ENCODE results near the gene DNAH8.
"Not testable (repeated sequence)": the region's sequence is repeated elsewhere in the genome, so short reads cannot be mapped to it uniquely, and the experiment has no call there.

Gene DNAH8

GRCh38 chr6:38846844-38847243 lies 131.7 kb downstream of the DNAH8 start:
- DNase-seq, result peak; percentile 56

DNA sequence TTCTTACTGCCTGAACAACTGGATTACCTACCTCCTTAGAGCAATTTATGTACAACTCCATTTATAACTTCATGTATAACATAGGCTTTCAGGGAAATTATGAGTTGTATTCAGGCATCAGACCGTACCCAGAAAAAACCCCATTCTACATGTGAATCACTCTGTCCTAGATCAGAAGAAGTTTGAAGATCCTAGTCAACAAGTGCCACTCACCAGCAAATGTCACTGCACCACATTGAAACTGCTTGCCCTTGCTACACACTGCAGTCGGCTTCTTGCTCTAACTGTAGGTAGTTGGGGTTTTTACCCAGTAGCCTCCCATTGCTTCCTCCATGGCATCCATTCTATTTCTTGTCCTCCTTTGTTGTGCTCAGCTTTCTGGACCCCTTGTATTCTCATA lies 132.4 kb downstream of the DNAH8 start:
- no peak for DNase-seq

DNA sequence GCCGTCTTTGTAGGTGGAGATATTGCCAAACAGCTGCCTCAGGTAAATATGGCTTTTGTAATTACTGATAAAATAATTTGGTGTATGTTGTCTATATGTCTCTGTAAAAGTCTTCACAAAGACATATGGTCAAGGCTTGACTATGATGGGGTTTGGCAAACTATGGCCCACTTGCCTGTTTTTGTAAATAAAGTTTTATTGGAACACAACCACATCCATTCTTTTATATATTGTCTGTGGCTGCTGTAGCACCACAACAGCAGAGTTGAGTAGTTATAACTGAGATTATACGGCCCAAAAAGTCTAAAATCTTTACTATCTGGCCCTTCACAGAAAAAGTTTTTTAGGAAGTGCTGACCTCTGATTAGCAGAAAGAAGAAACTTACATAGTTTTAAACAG lies 133.6 kb downstream of the DNAH8 start:
- no peak for DNase-seq

GRCh38 chr6:38852215-38852614 lies 137.1 kb downstream of the DNAH8 start:
- DNase-seq, result no peak

DNA sequence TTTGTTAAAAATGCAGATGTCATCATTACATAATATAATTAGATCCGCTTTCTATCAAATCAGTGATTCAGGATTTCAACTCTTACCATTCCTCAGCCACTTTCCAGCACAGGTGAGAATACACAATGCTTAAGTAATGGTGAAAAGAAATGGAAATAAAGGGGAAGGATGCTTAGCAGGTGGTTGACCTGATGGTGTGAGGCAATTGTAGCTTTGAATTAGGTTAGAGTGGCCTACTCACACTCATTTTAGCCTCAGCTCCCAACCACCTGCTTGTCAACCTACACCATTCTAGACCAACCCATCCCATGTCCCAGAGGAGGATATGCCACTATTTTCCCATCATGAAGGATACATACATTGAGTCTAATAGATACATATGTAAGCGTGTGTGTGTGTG lies 138.1 kb downstream of the DNAH8 start:
- DNase-seq, result no peak

GRCh38 chr6:38856492-38856891 lies 141.4 kb downstream of the DNAH8 start:
- no peak for DNase-seq

GRCh38 chr6:38857815-38858214 lies 142.7 kb downstream of the DNAH8 start:
- DNase-seq, result no peak

DNA sequence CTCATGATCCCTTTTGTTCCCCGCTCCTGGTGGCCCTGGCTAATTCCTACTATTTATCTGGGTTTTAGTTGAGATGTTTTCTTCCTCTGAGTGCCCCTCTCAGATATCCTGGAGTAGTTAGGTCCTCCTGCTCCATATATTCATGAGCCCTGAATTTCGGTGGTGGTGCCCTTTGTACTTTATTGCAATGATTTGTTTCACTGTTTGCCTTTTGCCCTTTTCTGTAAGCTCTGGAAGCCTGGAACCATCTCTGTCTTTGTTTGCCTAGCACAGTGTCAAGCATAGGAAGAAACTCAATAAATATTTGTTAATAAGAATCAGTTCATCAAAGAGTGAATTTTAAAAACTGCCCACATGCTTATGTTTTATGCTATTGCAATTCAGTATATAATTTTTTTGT lies 144.9 kb downstream of the DNAH8 start:
- no peak for DNase-seq

DNA sequence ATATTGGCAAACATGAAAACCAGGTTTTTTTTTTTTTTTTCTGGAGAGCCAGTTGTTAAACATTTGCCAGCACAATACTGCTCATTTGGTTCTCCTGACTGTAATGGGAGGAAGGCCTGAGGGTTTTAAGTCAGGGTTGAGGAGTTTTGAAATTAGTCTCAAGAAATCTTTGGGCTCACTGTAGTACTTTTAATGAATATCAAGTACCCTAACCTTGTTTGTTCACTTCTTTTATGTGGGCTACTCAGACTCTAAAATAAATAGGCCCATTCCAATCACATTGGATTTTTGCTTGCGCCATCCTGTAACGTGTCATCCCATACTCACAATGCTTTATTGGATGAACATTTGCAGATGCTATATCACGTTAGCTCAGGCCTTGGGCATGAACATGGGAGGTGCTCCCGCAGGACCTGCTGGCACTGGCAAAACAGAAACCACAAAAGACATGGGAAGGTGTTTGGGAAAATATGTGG lies 146.9 kb downstream of the DNAH8 start:
- DNase-seq, result no peak

- no peak for DNase-seq
Observed at GRCh38 chr6:38865521-38866174, 150.5 kb downstream of the DNAH8 start.

DNA sequence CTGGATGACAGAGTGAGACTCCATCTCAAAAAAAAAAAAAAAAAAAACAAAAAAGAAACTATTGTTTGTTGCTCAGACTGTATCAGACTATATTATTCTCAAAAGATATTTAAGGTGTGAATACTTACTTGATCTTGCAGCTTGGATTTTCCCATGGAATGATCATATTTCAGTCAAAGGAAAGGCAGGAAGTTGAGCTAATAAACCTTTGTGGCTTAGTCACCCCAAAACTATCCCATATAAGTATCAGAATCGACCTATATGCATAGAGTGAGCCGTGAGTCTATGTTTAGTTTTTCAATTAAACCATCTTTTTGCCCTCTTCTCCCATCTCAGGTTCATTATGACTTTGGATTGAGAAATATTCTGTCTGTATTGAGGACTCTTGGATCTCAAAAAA lies 152.6 kb downstream of the DNAH8 start:
- DNase-seq, result no peak

DNA sequence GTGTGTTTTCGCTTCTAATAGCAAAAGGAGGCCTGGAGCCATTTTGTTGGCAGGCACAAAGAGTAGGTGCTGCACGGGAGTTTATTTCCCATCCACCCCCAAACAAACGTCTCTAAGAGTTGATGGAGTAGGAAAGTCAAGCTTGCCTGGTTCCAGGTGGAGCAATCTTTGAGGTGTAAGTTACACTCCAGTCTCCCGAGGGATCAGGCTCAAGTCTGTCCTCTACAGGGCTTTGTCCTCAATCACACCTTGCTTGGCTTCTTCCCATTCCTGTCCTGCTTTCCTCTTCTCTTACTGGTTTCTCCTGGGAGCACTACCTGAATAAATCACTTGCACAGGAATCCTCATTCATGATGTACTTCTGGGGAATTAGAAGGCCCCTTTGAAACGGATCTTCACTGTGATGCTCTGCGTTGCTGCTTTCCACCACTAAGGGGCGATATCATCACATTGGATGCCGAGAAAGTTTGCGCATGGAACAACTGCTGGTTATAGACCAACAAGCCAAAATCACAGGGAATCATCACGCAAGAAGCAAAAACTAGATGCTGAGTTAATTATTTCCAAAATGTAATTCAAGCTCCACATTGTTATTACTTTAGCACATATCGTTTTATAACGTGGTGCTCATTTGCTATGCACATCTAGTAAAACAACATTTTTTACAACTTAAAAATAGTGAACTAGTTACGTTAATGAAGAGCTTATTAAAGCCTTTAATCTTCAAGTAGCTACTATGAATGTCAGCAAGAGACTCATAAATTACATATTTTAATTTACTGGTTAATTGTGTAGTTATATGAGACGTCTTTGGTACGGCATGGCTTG lies 156.8 kb downstream of the DNAH8 start:
- peak; percentile 76 for DNase-seq

GRCh38 chr6:38873001-38873400 lies 157.9 kb downstream of the DNAH8 start:
- no peak for DNase-seq

GRCh38 chr6:38873816-38874215 lies 158.7 kb downstream of the DNAH8 start:
- DNase-seq, result not testable (repeated sequence)

DNA sequence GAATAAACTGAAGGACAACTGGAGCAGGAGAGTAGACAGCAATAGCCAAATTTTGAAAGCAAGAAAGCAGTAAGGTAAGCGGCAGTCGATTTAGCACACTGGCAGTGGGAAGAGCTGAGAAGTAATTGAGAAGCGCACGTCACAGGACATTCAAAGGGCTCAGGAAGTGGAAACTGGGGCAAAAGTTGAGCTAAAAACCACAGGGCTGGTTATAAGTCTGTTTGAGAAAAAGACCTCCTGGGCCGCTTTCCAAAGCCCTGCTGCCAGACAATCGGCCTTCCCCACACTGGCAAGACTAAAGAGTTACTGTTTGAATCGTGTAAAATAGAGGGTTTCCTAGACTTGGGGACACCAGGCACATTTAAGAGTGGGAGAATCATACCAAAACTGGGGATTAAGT lies 161.4 kb downstream of the DNAH8 start:
- no peak for DNase-seq

GRCh38 chr6:38877721-38878120 lies 162.6 kb downstream of the DNAH8 start:
- no peak for DNase-seq

DNA sequence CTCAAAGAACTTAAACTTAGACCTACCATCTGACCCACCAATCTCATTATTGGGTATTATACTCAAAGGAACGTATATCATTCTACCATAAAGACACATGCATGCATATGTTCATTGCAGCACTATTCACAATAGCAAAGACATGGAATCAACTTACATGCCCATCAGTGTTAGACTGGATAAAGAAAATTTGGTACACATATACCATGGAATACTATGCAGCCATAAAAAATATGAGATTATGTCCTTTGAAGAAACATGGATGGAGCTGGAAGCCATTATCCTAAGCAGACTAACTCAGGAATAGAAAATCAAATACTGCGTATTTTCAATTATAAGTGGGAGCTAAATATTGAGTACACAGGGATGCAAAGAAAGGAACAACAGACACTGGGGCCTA lies 167.0 kb downstream of the DNAH8 start:
- DNase-seq, result no peak

- no peak for DNase-seq
Observed at GRCh38 chr6:38897507-38897906, 182.4 kb downstream of the DNAH8 start.

DNA sequence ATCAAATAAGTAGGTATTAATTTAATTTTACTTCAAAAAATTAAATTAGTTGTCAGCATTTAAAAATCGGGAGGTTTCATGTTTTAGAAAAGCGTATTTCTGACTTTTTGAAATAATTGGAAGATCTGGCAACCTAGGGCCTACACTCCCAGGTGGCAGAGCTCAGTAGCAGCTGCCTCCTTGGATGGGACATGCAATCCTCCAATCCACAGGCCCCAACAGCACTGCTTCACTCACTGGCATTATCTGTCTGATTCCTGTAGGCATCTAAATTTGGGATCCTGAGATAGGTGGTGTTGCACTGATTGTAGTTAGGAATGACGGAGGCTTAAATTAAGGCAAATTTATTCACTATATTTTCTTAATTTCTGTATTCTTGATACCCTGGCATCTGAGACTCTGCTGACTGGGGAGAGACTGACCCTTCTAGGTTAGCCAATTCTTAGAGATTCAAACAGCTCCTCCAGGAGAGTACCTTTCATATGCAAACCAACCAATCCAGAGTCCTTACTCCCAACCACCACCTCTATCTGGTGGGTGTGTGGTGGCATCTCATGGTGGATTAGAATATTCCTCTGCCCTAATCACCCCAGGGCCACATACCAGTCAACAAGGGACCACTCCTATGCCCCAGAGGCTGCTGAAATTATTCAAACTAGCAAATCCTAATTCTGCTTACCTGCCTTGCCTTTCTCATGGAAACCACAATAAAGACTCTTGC lies 186.9 kb downstream of the DNAH8 start:
- DNase-seq, result no peak

- DNase-seq, result no peak
Observed at GRCh38 chr6:38906582-38906981, 191.5 kb downstream of the DNAH8 start.

GRCh38 chr6:38907264-38907663 lies 192.2 kb downstream of the DNAH8 start:
- no peak for DNase-seq

DNA sequence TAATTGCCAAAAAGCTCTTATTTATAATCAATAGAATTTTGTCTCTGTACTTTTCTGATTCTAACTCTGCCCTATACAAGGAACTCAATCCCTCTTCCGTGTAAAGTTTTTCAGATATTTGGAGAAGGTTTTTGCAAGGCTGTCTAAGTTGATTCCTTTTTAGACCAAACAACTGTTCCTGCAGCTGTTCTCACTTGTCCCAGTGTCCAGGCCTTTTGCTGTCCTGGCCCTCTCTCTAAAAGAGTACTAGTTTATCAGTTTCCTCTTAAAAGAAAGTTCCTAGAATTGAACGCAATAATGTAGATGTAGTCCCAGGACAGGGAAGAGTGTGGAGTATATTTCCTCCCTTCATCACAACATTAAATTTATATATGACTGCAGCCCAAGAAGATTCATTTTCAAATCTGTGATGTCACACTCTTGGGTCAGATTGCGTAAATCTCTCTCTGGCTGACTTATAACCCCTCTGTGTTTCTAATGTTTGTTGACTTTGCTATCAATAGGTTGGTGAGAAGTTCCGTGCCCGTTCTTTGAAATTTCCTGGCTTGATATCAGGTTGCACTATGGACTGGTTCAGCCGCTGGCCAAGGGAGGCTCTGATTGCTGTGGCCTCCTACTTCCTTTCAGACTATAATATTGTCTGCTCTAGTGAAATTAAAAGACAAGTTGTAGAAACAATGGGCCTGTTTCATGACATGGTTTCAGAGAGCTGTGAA lies 194.1 kb downstream of the DNAH8 start:
- no peak for DNase-seq

DNA sequence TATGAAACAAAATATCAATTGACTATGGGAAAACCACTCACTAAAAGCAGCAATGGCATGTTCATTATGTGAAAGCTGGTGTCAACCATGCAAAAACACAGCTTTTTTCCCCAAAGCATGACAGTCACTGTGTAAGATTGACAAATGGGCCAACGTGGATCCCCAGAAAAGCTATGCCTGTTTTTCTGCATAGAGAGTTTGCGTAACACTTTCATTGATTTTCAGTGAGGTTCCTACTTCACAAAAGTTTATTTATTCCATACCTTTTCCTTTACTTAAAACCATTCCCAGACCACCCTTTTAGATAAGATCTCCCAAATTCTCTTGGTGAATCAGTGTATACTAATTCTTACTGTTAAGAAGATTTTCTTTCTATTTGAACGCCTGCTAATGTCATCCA lies 195.1 kb downstream of the DNAH8 start:
- no peak for DNase-seq

Measured in islet precursor cell (in vitro differentiated cells).